HG03045 (cell line): ENCODE results near the gene DHX36.

Experiments used
- ATAC-seq: cut with Tn5 transposase; IDR thresholded peaks from one replicate; pipeline ENCODE4 v1.9.1; 2021; ENCODE audit warnings: mild to moderate bottlenecking, moderate library complexity; ENCODE audit not compliant: unreplicated experiment

Gene DHX36, protein sequence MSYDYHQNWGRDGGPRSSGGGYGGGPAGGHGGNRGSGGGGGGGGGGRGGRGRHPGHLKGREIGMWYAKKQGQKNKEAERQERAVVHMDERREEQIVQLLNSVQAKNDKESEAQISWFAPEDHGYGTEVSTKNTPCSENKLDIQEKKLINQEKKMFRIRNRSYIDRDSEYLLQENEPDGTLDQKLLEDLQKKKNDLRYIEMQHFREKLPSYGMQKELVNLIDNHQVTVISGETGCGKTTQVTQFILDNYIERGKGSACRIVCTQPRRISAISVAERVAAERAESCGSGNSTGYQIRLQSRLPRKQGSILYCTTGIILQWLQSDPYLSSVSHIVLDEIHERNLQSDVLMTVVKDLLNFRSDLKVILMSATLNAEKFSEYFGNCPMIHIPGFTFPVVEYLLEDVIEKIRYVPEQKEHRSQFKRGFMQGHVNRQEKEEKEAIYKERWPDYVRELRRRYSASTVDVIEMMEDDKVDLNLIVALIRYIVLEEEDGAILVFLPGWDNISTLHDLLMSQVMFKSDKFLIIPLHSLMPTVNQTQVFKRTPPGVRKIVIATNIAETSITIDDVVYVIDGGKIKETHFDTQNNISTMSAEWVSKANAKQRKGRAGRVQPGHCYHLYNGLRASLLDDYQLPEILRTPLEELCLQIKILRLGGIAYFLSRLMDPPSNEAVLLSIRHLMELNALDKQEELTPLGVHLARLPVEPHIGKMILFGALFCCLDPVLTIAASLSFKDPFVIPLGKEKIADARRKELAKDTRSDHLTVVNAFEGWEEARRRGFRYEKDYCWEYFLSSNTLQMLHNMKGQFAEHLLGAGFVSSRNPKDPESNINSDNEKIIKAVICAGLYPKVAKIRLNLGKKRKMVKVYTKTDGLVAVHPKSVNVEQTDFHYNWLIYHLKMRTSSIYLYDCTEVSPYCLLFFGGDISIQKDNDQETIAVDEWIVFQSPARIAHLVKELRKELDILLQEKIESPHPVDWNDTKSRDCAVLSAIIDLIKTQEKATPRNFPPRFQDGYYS

DNA sequence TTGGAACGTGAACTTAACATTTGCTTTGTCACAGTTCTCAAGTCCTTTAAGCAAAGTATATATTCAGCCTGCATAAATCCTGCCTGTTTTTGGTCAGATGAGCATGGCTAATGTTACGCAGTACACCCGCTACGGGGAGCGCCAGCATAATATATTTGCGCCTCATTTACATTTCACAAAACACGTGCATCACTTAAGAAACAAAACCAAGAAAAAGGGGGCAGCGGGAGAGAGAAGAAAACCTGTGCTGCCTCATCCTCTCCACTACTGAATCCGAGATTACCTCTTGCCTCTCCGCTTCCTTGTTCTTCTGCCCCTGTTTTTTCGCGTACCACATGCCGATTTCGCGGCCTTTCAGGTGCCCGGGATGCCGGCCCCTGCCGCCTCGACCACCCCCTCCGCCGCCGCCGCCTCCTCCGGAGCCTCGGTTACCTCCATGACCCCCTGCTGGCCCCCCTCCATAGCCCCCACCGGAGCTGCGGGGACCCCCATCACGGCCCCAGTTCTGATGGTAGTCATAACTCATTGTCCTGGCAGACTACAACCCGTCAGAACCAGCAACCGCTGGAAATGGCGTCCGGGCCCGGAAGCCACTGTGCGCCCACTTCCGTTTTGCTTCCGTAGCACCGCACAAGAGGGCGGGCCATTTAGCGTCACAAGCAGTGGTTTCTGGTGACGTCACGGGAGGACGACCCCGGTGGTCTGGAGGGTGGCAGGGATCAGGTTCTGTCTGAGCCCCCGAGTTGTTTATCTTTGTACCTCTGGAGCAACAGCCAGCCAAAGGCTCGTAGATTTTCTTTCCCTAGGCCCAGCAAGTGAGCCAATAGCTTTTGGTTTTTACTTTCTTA lies at the start of gene DHX36:
DHX36 (minus strand) TSS at position 597 of the 848 bp plus-strand sequence; CDS start at position 526, 71 bp downstream.
- ATAC-seq = peak; percentile 97

DNA sequence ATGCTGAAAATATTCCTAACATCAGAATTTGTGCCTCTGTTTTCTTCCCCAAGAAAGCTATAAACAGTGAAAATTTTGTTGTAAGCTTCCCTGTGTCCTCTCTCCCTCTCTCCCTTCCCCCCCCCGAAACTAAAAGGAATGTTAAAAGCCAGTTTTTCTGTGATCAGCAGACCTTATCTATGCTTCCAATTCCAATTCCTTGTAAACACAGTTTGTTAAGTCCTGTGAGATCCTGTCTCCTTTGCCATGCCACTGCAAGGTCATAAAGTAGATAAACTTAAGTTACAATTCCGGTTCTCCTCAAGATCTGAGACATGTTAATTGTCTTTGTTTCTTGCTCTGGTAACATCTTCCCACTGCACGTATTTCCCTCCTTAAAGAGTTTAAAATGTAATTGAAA lies 42.9 kb upstream of the DHX36 start:
- ATAC-seq = no peak

DNA sequence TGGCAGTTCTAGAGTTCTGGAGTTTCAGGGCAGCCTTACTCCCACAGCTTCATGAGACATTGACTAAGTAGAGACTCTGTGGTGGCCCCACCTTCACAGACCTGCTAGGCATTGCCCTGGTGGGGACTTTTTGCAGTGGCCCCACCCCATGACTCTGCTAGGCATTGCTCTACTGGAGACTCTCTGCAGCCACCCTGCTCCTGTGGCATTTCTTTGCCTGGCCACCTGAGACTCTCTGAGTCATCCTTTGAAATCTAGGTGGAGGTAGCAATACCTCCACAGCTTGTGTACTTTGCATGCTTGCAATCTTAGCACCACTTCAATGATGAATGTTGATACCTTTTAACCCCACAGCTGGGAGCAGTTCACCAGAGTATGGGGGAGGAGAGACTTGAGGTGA lies 40.6 kb upstream of the DHX36 start:
- no peak for ATAC-seq

DNA sequence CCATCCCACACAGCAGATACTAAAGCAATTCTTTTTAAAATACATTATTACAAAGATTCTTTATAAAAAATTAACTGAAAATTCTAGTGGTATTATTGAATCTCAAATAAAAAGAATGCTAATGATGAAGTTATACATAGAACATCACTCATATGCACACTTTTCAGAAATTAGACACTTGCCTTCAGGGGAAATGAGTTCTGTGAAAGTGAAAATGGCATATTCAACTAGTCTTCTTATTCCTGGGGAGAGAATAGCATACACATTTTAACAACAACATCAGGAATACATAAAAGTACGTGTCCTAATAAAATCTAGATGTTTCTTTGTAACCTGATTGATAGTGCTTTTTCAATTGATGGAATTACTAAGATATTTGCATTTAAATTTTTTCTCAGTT lies 36.8 kb upstream of the DHX36 start:
- no peak for ATAC-seq

DNA sequence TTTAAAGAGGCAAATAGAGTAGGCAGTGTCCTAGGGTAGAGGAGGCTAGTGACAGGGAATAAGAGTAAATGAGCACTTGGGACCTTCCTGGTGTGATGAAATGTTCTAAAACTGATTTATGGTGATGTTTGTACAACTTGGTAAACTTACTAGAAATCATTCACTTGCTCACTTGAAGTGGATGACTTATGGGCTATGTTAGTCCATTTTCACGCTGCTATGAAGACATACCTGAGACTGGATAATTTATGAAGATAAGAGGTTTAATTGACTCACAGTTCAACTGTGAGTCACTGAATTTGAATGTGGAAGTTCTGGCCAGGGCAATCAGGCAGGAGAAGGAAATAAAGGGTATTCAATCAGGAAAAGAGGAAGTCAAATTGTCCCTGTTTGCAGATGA lies 31.7 kb upstream of the DHX36 start:
- ATAC-seq = no peak

DNA sequence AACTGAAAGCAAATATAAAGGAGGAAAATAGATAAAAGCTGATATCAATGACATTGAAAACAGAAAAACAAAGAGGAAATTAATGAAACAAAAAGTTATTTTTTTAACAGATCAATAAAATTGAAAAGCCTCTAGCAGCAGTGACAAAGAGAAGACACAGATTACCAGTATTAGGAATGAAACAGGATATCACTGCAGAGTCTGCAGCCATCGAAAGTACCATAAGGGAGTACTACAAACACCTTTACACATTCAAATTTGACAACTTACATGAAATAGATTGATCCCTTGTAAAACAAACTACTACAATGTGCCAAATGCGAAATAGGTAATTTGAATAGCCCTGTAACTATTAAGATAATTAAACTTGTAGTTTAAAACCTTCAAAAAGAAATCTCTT lies 24.9 kb upstream of the DHX36 start:
- ATAC-seq = no peak

DNA sequence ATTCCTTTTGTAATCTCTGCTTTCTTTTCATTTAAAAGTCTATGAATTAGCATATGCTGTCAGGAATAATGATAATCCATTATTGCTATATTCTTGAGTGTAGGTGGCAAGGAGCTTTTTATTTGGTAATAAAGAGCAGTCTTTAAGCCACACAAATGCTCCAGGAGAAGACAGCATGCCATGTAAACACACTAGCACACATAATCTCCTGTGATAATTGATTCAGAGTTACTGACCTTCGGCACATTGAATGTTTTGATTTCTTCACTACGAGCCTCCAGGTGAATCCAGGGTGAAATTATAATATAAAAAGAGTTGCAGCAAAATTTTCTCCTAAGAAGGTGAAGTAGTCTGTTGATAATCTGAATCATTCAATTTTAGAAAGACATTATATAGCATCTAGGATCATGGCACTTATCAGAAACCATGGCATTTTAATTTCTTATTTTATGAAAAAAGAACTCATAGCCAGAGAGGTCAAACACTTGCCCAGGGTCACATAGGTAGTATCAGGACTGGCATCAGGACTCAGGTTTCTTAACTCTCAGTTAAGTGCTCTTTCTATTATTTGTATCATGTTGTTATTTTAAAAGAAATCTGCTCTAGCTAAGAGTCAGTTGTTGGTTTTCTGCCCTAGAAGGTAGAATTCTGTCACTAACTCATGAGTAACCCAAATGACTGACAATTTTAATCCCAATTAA lies 21.3 kb upstream of the DHX36 start:
- ATAC-seq = no peak

DNA sequence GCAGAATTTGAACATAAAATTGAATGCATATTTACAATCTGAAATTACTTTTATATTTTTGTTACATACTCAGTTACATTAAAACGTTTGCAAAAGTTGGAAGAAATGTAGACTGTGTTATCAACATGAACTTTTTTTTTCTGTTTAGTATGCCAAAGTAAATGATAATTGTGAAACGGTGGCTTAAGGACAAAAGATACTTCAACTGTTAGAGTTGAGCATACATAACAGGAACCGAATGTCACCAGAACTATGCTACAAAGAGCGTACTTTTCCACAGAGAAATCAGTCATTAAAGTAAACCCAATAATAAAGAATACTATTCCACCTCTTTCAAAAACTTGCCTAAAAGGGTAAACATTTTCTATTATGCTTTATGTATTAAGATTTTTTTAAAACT lies 14.3 kb upstream of the DHX36 start:
- no peak for ATAC-seq

DNA sequence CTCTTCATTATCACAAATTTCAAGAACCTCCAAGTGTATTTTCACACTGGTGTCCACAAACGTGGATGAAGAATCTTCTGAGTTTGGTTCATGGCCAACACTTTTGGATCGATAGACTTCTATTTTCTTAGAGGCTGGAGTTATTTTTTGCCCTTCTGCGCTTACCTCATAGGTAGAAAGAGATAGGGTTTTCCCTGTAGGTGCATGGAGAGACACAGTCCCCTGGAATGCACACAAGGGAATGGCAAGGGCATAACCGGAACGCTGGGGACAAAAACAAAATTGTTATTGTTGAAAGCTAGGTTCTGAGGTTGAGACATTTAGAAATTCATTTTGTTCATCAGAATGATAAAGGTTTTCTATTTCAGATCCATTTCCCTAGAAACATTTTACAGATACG lies 13.7 kb upstream of the DHX36 start:
- ATAC-seq = no peak

DNA sequence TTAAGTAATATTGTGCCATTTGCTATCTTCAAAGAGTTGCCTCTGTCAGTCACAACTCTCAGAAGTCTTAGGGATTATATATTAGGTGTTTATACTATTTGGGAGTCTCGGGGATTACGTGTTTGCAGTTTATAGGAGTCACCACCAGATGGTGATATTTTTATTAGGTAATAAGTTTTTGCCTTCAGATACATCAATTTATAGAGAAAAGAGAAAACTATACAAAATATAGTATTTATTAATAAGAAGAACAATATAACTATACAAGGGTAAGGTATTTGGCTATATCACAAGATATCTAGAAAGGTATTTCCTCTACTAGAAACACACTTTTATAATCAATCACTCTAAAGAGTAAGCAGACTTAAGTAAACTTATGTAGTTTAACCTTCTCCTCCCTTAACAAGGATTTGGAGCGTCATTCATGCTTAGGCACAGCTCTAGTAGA lies 10.7 kb upstream of the DHX36 start:
- ATAC-seq = no peak

DNA sequence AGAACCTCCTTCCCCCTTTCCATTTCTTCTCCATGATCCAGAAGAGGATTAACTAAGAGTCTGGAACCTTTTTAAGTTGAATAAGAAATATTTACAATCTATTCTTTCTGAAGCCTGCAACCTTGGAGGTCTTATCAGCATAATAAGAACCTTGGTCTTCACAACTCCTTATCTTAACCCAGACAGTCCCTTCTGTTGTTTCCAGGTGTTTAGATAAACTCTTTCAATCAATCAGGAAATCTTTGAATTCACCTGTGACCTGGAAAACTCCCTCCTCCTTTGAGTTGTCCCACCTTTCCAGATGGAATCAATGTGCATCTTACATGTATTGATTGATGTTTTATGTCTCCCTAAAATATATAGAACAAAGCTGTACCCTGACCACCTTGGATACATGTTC lies 3.6 kb upstream of the DHX36 start:
- no peak for ATAC-seq

DNA sequence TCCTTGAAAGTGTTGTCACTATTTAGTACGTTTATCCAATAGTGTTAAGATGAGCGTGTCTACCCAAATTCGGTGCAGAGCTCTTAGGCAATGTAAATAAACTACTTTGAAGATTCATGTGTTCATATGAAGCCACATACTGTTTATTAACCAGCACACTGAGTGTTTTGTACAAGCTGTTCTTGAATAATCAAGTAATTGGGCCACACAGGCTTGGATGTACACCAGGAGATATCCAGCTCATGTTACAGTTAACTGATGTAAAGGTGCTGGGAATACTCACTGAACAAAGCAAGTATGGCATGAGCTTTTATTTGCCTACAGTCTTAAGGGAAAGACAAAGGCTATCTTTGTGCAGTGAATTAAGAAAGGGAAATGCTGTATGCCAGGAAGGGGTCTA lies 632 bp upstream of the DHX36 start:
- no peak for ATAC-seq

DNA sequence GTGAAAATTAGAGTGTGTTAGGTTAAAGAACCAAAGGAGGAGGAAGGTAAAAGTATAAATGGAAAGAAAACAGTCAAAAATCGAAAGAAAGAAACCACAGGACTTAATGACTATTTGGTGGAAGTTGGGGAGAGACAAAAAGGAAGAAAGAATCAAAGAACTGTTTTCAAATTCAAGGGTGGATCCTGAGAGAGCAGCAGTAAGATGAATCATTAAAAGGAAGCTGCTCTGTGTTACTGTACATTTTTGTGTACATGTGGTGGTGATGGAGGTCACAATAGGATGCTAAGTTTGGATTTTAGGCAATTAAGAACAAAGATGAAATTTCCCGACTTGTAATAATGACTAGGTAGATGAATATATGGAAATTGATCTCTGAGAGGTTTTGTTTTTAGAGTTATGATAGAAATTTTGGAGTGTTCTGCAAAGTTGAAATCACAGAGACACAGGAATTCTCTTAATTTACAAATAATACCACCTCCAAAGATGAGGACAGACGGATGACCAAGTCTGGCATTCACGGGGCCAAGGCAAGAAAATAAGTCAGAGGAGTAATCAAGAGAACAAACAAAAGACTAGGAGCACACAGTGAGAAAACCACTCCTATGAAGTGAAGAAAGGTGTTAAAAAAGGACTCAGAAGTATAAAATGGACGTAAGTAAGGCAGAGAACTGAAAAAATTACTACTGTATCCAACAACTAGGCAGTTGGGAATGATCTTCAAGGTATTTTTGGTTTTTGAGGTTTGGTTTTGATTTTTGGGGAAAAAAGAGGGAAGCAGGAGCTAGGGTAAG lies 7.1 kb downstream of the DHX36 start:
- ATAC-seq = no peak

DNA sequence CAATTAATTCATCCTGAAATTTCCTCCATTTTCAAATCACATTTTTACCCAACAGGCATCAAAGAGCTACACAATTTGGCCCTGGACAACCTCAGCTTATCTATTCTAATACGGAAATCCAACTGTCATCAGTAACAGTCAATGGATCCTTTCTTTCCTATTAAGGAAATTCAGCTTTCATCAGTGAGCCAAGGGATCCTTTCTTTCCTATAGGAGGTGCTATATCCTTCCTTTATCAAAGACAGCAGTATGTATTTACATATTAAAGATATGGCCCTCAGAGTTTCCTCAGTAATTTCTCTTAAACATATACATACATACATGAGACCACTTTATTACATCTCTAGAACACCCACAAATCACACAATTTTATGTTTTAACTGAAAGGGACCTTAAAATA lies 10.1 kb downstream of the DHX36 start:
- ATAC-seq = no peak

DNA sequence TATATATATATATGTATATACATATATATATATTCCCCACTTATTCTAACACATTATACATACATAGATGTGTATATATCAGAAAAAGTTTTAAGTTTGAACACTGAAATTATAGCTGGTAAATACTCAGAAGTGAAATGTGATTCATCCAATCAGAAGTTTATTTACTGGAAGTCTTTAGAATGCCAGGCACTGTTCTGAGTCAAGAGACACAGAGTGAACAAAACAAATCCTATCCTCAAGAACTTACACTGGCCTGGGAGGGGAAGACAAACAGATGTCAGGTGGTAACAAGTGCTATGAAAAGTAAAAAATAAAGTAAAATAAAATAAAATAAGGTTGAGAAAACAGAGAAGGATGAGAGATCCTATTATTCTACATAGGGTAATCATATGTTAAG lies 13.4 kb downstream of the DHX36 start:
- no peak for ATAC-seq

DNA sequence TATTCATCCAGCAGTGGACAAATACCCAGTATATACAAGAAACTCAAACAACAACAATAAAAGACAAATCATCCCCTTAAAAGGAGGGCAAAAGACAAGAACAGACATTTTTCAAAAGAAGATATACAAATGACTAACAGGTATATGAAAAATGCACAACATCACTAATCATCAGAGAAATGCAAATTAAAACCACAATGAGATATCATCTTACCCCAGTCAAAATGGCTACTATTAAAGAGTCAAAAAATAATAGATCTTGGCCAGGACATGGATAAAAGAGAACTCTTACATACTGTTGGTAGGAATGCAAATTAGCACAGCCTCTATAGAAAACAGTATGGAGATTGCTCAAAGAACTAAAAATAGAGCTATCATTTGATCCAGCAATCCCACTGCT lies 16.9 kb downstream of the DHX36 start:
- ATAC-seq = no peak

DNA sequence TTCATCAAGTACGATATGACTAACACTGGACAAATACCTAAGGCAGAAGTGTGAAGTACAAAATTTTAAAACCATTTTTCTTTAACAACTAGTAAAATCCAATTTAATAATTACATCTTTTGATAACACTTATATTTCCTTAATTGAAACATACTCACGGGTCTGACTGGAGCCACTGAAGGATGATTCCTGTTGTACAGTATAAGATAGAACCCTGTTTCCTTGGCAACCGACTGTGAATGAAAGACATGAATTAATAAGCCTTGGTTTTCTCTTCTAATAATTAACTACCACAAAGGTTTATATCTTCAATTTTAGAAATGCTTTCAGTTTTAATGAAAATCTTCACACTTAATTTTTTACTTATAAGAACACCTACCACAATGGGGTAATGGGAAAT lies 19.4 kb downstream of the DHX36 start:
- ATAC-seq = no peak

DNA sequence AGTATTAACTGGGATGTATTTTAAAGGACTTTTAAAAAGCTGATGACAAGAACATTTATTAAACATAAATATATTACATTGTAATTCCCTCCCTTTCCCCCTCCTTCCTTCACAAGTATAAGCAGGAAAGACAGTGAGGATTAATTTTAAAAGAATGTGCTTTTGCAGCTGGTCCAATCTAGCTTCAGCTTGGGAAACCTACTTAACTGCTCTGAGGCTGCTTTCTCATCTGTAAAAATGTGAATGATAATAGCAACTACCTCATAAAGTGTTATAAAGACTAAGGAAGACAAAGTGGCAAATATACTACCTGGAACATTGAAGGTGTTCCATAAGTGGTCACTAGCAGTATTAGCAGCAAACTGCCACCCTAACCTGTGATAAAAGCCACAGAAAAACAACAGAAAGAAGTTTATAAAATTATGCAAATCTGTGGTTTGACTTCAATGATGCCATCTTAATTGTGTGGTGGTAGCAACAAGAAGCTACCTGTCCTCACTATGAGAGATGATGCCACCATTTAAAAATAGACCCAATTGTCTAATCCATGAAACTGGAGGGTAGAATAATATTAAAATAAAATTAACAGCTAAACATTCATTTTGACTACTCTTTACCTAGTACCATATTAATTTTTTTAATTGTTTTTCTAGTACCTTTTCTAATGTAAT lies 20.0 kb downstream of the DHX36 start:
- ATAC-seq = no peak

DNA sequence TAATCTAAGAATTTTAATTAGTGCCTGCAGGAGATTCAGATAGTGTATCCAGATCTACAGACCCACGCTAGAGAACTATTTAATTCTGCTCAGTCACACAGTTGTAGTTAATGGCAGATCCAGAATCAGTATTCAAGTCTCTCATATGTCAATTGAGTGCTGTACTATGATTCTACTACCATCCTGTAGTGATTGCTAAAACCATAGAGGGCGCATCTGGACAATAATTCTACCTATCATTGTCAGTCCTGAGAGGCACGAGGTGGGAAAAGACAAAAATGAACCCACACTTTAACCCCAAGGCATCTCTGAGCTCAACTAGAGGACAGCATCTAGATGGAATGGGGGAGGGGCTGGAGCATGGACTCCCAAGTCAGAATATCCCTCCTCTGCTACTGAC lies 22.7 kb downstream of the DHX36 start:
- no peak for ATAC-seq
